B cell (primary cell): Measurements from ENCODE around the gene MICA. TPM values are rescaled to one million over a fixed set of nuclear protein-coding genes. Genes with fewer than 3 reads are reported as not detected.
"Not testable (repeated sequence)": the region's sequence is repeated elsewhere in the genome, so short reads cannot be mapped to it uniquely, and the experiment has no call there.

Source experiments
- ATAC-seq: fragments of 200-7000 bp; cut with Tn5 transposase; one replicate; pipeline ENCODE4 v1.10.0; 2021; ENCODE audit warnings: low read depth, mild to moderate bottlenecking, moderate number of reproducible peaks, moderate library complexity
- CTCF ChIA-PET: fragments of 350-600 bp; sonication (Branson Sonifier 250); formaldehyde crosslinking; loops from one replicate; lab custom pipeline; 2021; ENCODE audit warnings: antibody characterized with exemption, inconsistent platforms; lab: Charles Lee
- POLR2A ChIA-PET: fragments of 350-600 bp; sonication (Branson Sonifier 250); formaldehyde crosslinking; loops from one replicate; lab custom pipeline; 2021; ENCODE audit warnings: antibody characterized with exemption; lab: Charles Lee
- DNase-seq: peaks from one replicate; pipeline ENCODE4 v3.0.0; 2013
- H2AFZ ChIP-seq: 2 replicates; pipeline ENCODE4 v1.6.1; 2012; ENCODE audit warnings: mild to moderate bottlenecking, low read depth, low read length; ENCODE audit not compliant: insufficient read depth, poor library complexity, severe bottlenecking
- H3K27ac ChIP-seq, 2 donors: 1 replicate in 1 of 2; 2 replicates in 1 of 2; pipeline ENCODE4 v1.5.1; 2012 to 2013; ENCODE audit warnings: low read length in 2 of 2, mild to moderate bottlenecking in 2 of 2, moderate library complexity in 1 of 2
- H3K27me3 ChIP-seq, 4 experiments: fragments of 200-600 bp in 1 of 4; sonication (generic) in 1 of 4; replicated peaks in 1 of 4; 1 replicate in 2 of 4; 2 replicates in 2 of 4; pipeline versions ENCODE4 v1.6.1 to v1.7.0; 2013 to 2016; ENCODE audit warnings: low read length in 3 of 4, mild to moderate bottlenecking in 2 of 4, mixed read lengths in 1 of 4, moderate library complexity in 1 of 4; ENCODE audit not compliant: insufficient read depth in 4 of 4, control insufficient read depth in 3 of 4; ENCODE audit errors: control extremely low read depth in 1 of 4
- H3K36me3 ChIP-seq, 2 experiments: replicated peaks in 1 of 2; 1 replicate in 1 of 2; 2 replicates in 1 of 2; pipeline versions ENCODE4 v1.6.1 to v1.7.1; 2013; ENCODE audit warnings: low read length in 1 of 2; ENCODE audit not compliant: insufficient read depth in 2 of 2, control insufficient read depth in 1 of 2; ENCODE audit errors: control extremely low read depth in 1 of 2, extremely low read depth in 1 of 2
- H3K4me1 ChIP-seq, 2 donors: fragments of 200-600 bp in 1 of 2; sonication (generic) in 1 of 2; 1 replicate in 1 of 2; 2 replicates in 1 of 2; pipeline versions ENCODE4 v1.5.1 to v1.6.1; 2013 to 2017; ENCODE audit warnings: low read length in 2 of 2; ENCODE audit not compliant: control insufficient read depth in 2 of 2, insufficient read depth in 2 of 2
- H3K4me2 ChIP-seq: replicated peaks from 2 replicates; pipeline ENCODE3; 2012; ENCODE audit warnings: mild to moderate bottlenecking, low read depth, low read length; ENCODE audit not compliant: poor library complexity, severe bottlenecking
- H3K4me3 ChIP-seq, 5 experiments: fragments of 200-600 bp in 1 of 5; sonication (generic) in 1 of 5; 1 replicate in 3 of 5; 2 replicates in 2 of 5; pipeline versions ENCODE4 v1.5.1 to v1.7.0; 2011 to 2016; ENCODE audit warnings: low read length in 4 of 5, mild to moderate bottlenecking in 4 of 5, low read depth in 2 of 5, control low read depth in 1 of 5, moderate library complexity in 1 of 5; ENCODE audit not compliant: insufficient read depth in 1 of 5; ENCODE audit errors: control extremely low read depth in 1 of 5, extremely low read depth in 1 of 5
- H3K79me2 ChIP-seq: fragments of 200-600 bp; sonication (generic); one replicate; pipeline ENCODE4 v1.6.0; 2016; ENCODE audit warnings: low read length; ENCODE audit not compliant: control insufficient read depth, insufficient read depth
- H3K9ac ChIP-seq: fragments of 200-600 bp; sonication (generic); 2 replicates; pipeline ENCODE4 v1.6.1; 2017; ENCODE audit warnings: mild to moderate bottlenecking, low read length, moderate library complexity
- H3K9me3 ChIP-seq, 3 donors: one replicate each; pipeline versions ENCODE4 v1.6.1 to v1.7.1; 2013; ENCODE audit warnings: low read length in 2 of 3; ENCODE audit not compliant: control insufficient read depth in 2 of 3, insufficient read depth in 1 of 3; ENCODE audit errors: control extremely low read depth in 1 of 3
- H4K20me1 ChIP-seq: 2 replicates; pipeline ENCODE4 v1.6.0; 2012; ENCODE audit warnings: mild to moderate bottlenecking, low read length; ENCODE audit not compliant: insufficient read depth, control insufficient read depth, poor library complexity, severe bottlenecking
- H3K27ac Mint-ChIP-seq: one replicate; pipeline ENCODE4 v1.8.0; 2021; ENCODE audit warnings: mixed read lengths
- H3K27me3 Mint-ChIP-seq: one replicate; pipeline ENCODE4 v1.8.0; 2021; ENCODE audit warnings: mixed read lengths
- H3K4me1 Mint-ChIP-seq: one replicate; pipeline ENCODE4 v1.8.0; 2021; ENCODE audit warnings: mixed read lengths
- H3K4me3 Mint-ChIP-seq: one replicate; pipeline ENCODE4 v1.8.0; 2021; ENCODE audit warnings: mixed read lengths
- H3K9me3 Mint-ChIP-seq: one replicate; pipeline ENCODE4 v1.8.0; 2022; ENCODE audit warnings: mixed read lengths; ENCODE audit not compliant: insufficient read depth
- CTCF ChIP-seq: fragments of 200-600 bp; IDR thresholded peaks from one replicate; pipeline ENCODE4 v1.8.0; 2022; ENCODE audit warnings: antibody characterized with exemption, mild to moderate bottlenecking
- EZH2 ChIP-seq: IDR thresholded peaks from 2 replicates; pipeline ENCODE4 v1.6.1; 2012; ENCODE audit warnings: borderline replicate concordance, low read depth, mild to moderate bottlenecking, moderate library complexity, low read length; ENCODE audit not compliant: insufficient read depth, poor library complexity, severe bottlenecking
- WGBS: methylation state at CpG from one replicate; pipeline ENCODE4 v1.1.5; 2013; ENCODE audit warnings: missing lambda C conversion rate; ENCODE audit not compliant: insufficient coverage; 5-methylcytosine and 5-hydroxymethylcytosine counted together
- intact Hi-C: fragments of 100-400 bp; cut with micrococcal nuclease; formaldehyde crosslinking; loops from one replicate; pipeline ENCODE4 v1.10.0; 2022
- polyA plus RNA-seq: library from polyadenylated mRNA; depleted of rRNA; stranded (reverse); fragments of >200 nt; gene quantifications from 2 replicates; pipeline ENCODE4 v1.2.3, GENCODE V29; 2012
- total RNA-seq, 2 donors: library from RNA; stranded (reverse); fragments of 120-200 nt in 1 of 2; gene quantifications; 1 replicate in 1 of 2; 2 replicates in 1 of 2; pipeline versions ENCODE4 v1.2.3 to v1.2.4, GENCODE V29; 2013 to 2022

Gene MICA
- total and polyA plus RNA-seq, 2 donors (not counting 1 experiment from before 2014, with no cell fraction given): 13.9 to 28.5 TPM

- Histone ChIP-seq H3K9ac (no peak overlapping the region), H3K9me3 (no peaks in the 10 kb centered on the region), H3K4me3 (no peak overlapping the region), H3K4me2 (no peak overlapping the region), H4K20me1 (no peaks in the 10 kb centered on the region), H3K79me2 (no peaks in the 10 kb centered on the region), H3K27me3 (peaks cover 0 to 9% (median 3%) of the 10 kb centered on the region in 4 experiments), H3K27ac (no peak overlapping the region), H3K4me1 (peaks cover 3 to 4% of the 10 kb centered on the region in 2 donors), H3K36me3 (no peaks in the 10 kb centered on the region), H2AFZ (no peak overlapping the region)
- WGBS: no CpG with 5 or more reads among the region's 4 CpGs
- ATAC-seq: no peak
- Mint-ChIP-seq H3K9me3 (peaks cover 2% of the 10 kb centered on the region), H3K27me3 (peaks cover 21% of the 10 kb centered on the region), H3K4me1 (peaks cover 16% of the 10 kb centered on the region), H3K27ac (no peak overlapping the region), H3K4me3 (no peak overlapping the region)
- no peak for TF ChIP-seq CTCF
- no peak for TF ChIP-seq EZH2
- ChIA-PET CTCF (interaction anchor here (0.8 to 1.1 kb wide), 2 partner anchors 14 to 15 kb away, joined by 3 read pairs; no protein-coding TSS in a partner anchor), POLR2A (no interaction called here)
- DNase-seq: no peak
- intact Hi-C loops: no loop called here
Observed at GRCh38 chr6:31446481-31446880, 43.1 kb downstream of the MICA start.

- ATAC-seq, H3K4me3 ChIP-seq, H3K27me3 ChIP-seq, H3K27ac Mint-ChIP-seq, H3K4me1 ChIP-seq, H3K36me3 ChIP-seq, H3K9ac ChIP-seq, H4K20me1 ChIP-seq, H3K79me2 ChIP-seq, H3K9me3 ChIP-seq, intact Hi-C loops, H2AFZ ChIP-seq, H3K9me3 Mint-ChIP-seq, POLR2A ChIA-PET, DNase-seq, H3K27ac ChIP-seq, H3K4me2 ChIP-seq, H3K4me3 Mint-ChIP-seq: not testable (repeated sequence)
- Mint-ChIP-seq H3K4me1 (peaks cover 12% of the 10 kb centered on the region), H3K27me3 (peaks cover 17% of the 10 kb centered on the region)
- CTCF ChIA-PET: interaction anchor here (0.8 to 1.1 kb wide), 3 partner anchors 13 to 48 kb away, joined by 3 to 6 read pairs (median 3); no protein-coding TSS in a partner anchor
- no CpG with 5 or more reads among the region's 6 CpGs for WGBS
Observed at GRCh38 chr6:31446999-31447789, 43.8 kb downstream of the MICA start.
